HepG2 (cell line): Measurements from ENCODE around the gene TAF1C. TPM values are rescaled to one million over a fixed set of nuclear protein-coding genes. Genes with fewer than 3 reads are reported as not detected.
A peak's percentile ranks its signal among the peaks of the same experiment; 100 is the strongest.

Source experiments
- ARHGAP35 ChIP-seq: sonication (generic); formaldehyde crosslinking; IDR thresholded peaks from 2 replicates; pipeline ENCODE4 v1.9.0; 2022; ENCODE audit warnings: mild to moderate bottlenecking, inconsistent platforms, moderate library complexity, missing genetic modification reagents, borderline replicate concordance
- EED ChIP-seq: sonication (generic); formaldehyde crosslinking; IDR thresholded peaks from 2 replicates; pipeline ENCODE4 v1.5.0; 2020; ENCODE audit warnings: mild to moderate bottlenecking, missing genetic modification reagents
- FOXK1 ChIP-seq: sonication (generic); formaldehyde crosslinking; IDR thresholded peaks from 2 replicates; pipeline ENCODE4 v1.4.0; 2020; ENCODE audit warnings: low read depth, missing genetic modification reagents, borderline replicate concordance
- JDP2 ChIP-seq: sonication (generic); formaldehyde crosslinking; IDR thresholded peaks from 2 replicates; pipeline ENCODE4 v1.8.1; 2022; ENCODE audit warnings: missing genetic modification reagents, borderline replicate concordance
- JUND ChIP-seq: sonication (generic); formaldehyde crosslinking; IDR thresholded peaks from 2 replicates; pipeline ENCODE4 v1.8.0; 2022; ENCODE audit warnings: mild to moderate bottlenecking, missing genetic modification reagents
- MAZ ChIP-seq, 2 experiments: sonication (generic) in 1 of 2; formaldehyde crosslinking in 1 of 2; IDR thresholded peaks; 2 replicates each; pipeline versions ENCODE4 v1.5.0 to v1.6.1; 2012 to 2020; ENCODE audit warnings: low read depth in 2 of 2, mild to moderate bottlenecking in 2 of 2, borderline replicate concordance in 1 of 2, improper control_type of control experiment in 1 of 2, low read length in 1 of 2, missing genetic modification reagents in 1 of 2, moderate library complexity in 1 of 2
- NR2C2 ChIP-seq: sonication (generic); formaldehyde crosslinking; IDR thresholded peaks from 2 replicates; pipeline ENCODE4 v1.4.0; 2020; ENCODE audit warnings: missing genetic modification reagents, mild to moderate bottlenecking, moderate library complexity, borderline replicate concordance
- RCOR2 ChIP-seq: IDR thresholded peaks from 2 replicates; pipeline ENCODE4 v1.6.1; 2016; ENCODE audit warnings: missing biosample characterization, missing genetic modification reagents
- SMARCC2 ChIP-seq: fragments of 450-650 bp; IDR thresholded peaks from 2 replicates; pipeline ENCODE4 v1.6.1; 2017; ENCODE audit warnings: antibody characterized with exemption, mild to moderate bottlenecking
- ZBTB7B ChIP-seq: sonication (generic); formaldehyde crosslinking; IDR thresholded peaks from 2 replicates; pipeline ENCODE4 v1.4.0; 2020; ENCODE audit warnings: missing genetic modification reagents
- ZKSCAN1 ChIP-seq: fragments of 150-350 bp; IDR thresholded peaks from 2 replicates; pipeline ENCODE4 v1.6.1; 2014; ENCODE audit warnings: low read length
- ZNF160 ChIP-seq: sonication (generic); formaldehyde crosslinking; IDR thresholded peaks from 2 replicates; pipeline ENCODE4 v1.8.0; 2022; ENCODE audit warnings: mild to moderate bottlenecking, inconsistent platforms, missing genetic modification reagents
- ZNF225 ChIP-seq: sonication (generic); formaldehyde crosslinking; IDR thresholded peaks from 2 replicates; pipeline ENCODE4 v1.4.0; 2020; ENCODE audit warnings: mild to moderate bottlenecking, missing genetic modification reagents
- ZNF281 ChIP-seq: sonication (generic); formaldehyde crosslinking; IDR thresholded peaks from 2 replicates; pipeline ENCODE4 v1.4.0; 2020; ENCODE audit warnings: missing genetic modification reagents, borderline replicate concordance
- ZNF564 ChIP-seq: sonication (generic); formaldehyde crosslinking; IDR thresholded peaks from 2 replicates; pipeline ENCODE4 v1.8.1; 2023; ENCODE audit warnings: mild to moderate bottlenecking, missing genetic modification reagents
- ZNF672 ChIP-seq: sonication (generic); formaldehyde crosslinking; IDR thresholded peaks from 2 replicates; pipeline ENCODE4 v1.8.1; 2022; ENCODE audit warnings: missing genetic modification reagents
- ZNF746 ChIP-seq: sonication (generic); formaldehyde crosslinking; IDR thresholded peaks from 2 replicates; pipeline ENCODE4 v1.8.0; 2022; ENCODE audit warnings: mild to moderate bottlenecking, missing genetic modification reagents
- ZSCAN21 ChIP-seq: sonication (generic); formaldehyde crosslinking; IDR thresholded peaks from 2 replicates; pipeline ENCODE4 v1.8.0; 2022; ENCODE audit warnings: mild to moderate bottlenecking, missing genetic modification reagents, moderate library complexity, borderline replicate concordance
- ZZZ3 ChIP-seq: sonication (generic); formaldehyde crosslinking; IDR thresholded peaks from 2 replicates; pipeline ENCODE4 v1.4.0; 2020; ENCODE audit warnings: missing genetic modification reagents, mild to moderate bottlenecking, borderline replicate concordance
- polyA plus RNA-seq, 8 experiments: library from polyadenylated mRNA; depleted of rRNA in 3 of 8; stranded (reverse) in 7 of 8; unstranded in 1 of 8; fragments of >200 nt; fragmentation: Illumina TruSeq in 4 of 8; extraction: Trizol in 4 of 8; gene quantifications; 2 replicates each; pipeline versions ENCODE4 v1.2.1 to v1.2.3, GENCODE V29; 2011 to 2016; ENCODE audit warnings: low read depth in 4 of 8, missing spikeins in 1 of 8, mixed read lengths in 1 of 8; ENCODE audit not compliant: insufficient read depth in 1 of 8
- total RNA-seq, 5 experiments: library from RNA; depleted of rRNA; stranded (reverse); fragments of >200 nt; fragmentation: Illumina TruSeq; extraction: Trizol; gene quantifications; 2 replicates each; pipeline ENCODE4 v1.2.3, GENCODE V29; 2016; ENCODE audit warnings: low read depth in 1 of 5
- TF ChIP-seq, protein P1 (sequence below): sonication (generic); formaldehyde crosslinking; IDR thresholded peaks from 2 replicates; pipeline ENCODE4 v1.5.0; 2020; ENCODE audit warnings: missing genetic modification reagents
- TF ChIP-seq, protein P2 (sequence below): sonication (generic); formaldehyde crosslinking; IDR thresholded peaks from 2 replicates; pipeline ENCODE4 v1.4.0; 2020; ENCODE audit warnings: mild to moderate bottlenecking, missing genetic modification reagents, borderline replicate concordance

The TAF1C gene
- total and polyA plus RNA-seq, 2 of the 13 experiments (the other 11 are each of a cell fraction or from before 2014, with no cell fraction given) = 15.6 to 20.8 TPM

- TF ChIP-seq ZNF281 (CRISPR knock-in tag) (0 out of 2 replicates have a peak, but pooled peaks have one; percentile 4), JDP2 (CRISPR knock-in tag) (no peak), NR2C2 (no peak; the same call in 1 of the 2 replicates), ZNF746 (CRISPR knock-in tag) (no peak), ZSCAN21 (CRISPR knock-in tag) (no peak), FOXK1 (no peak; the same call in 1 of the 2 replicates), ZZZ3 (CRISPR knock-in tag) (no peak), ZKSCAN1 (no peak), JUND (no peak), ZNF225 (CRISPR knock-in tag) (no peak), ZBTB7B (CRISPR knock-in tag) (peak; percentile 68; the same call in 1 of the 2 replicates), MAZ (IDR thresholded peaks at IDR 0.05; ENCODE audit: borderline replicate concordance, low read depth, low read length) (no peak), MAZ (CRISPR knock-in tag; IDR thresholded peaks at IDR 0.05; ENCODE audit: low read depth) (no peak), ZNF564 (no peak), ZNF160 (no peak), SMARCC2 (no peak), RCOR2 (CRISPR knock-in tag) (no peak), ARHGAP35 (CRISPR knock-in tag) (0 out of 2 replicates have a peak, but pooled peaks have one; percentile 69), ZNF672 (CRISPR knock-in tag) (no peak), EED (no peak)
- TF ChIP-seq, protein P1, sequence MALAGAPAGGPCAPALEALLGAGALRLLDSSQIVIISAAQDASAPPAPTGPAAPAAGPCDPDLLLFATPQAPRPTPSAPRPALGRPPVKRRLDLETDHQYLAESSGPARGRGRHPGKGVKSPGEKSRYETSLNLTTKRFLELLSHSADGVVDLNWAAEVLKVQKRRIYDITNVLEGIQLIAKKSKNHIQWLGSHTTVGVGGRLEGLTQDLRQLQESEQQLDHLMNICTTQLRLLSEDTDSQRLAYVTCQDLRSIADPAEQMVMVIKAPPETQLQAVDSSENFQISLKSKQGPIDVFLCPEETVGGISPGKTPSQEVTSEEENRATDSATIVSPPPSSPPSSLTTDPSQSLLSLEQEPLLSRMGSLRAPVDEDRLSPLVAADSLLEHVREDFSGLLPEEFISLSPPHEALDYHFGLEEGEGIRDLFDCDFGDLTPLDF = no peak
- TF ChIP-seq, protein P2, sequence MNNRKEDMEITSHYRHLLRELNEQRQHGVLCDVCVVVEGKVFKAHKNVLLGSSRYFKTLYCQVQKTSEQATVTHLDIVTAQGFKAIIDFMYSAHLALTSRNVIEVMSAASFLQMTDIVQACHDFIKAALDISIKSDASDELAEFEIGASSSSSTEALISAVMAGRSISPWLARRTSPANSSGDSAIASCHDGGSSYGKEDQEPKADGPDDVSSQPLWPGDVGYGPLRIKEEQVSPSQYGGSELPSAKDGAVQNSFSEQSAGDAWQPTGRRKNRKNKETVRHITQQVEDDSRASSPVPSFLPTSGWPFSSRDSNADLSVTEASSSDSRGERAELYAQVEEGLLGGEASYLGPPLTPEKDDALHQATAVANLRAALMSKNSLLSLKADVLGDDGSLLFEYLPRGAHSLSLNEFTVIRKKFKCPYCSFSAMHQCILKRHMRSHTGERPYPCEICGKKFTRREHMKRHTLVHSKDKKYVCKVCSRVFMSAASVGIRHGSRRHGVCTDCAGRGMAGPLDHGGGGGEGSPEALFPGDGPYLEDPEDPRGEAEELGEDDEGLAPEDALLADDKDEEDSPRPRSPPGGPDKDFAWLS (CRISPR knock-in tag) = no peak
These were observed 42.5 kb downstream of the TAF1C start (continued) for GRCh38 chr16:84144209-84144858.
